Measurements from ENCODE around the gene TNFRSF8. TPM values are rescaled to one million over a fixed set of nuclear protein-coding genes. Genes with fewer than 3 reads are reported as not detected.

The TNFRSF8 gene
- total and polyA plus RNA-seq, 12 donors, result 0.17 to 0.61 (median 0.42) TPM; not detected in 1

DNA sequence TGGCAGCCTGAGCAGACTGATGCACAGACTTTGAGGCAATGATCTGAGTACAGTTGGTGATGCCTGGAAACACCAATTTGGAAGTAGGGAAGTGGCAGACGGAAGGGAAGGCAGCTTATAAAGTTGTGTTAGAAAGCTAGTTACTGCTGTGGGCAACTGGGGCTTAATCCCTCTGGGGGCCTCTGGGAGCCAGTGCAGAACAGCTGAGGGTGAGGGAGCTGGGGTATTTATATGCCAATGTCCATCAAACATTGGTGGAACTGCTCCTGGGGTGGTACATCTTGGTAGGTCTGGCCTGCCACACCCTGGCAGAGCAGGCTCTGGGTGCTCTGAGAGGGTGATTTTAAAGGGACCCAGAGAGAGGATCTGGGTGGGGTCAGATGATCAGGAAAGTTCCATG lies 28.1 kb downstream of the TNFRSF8 start:
- Histone ChIP-seq H3K4me3 (no peak overlapping the region), H3K36me3 (replicated peaks in 1 of 2) (no peaks in the 10 kb centered on the region), H3K27ac (no peak overlapping the region), H3K27me3 (no peaks in the 10 kb centered on the region), H3K9me3 (replicated peaks in 1 of 3) (no peaks in the 10 kb centered on the region), H3K4me1 (replicated peaks in 1 of 2) (no peaks in the 10 kb centered on the region)
- WGBS, 4 donors, result 60 to 86% (median 80%) methylated on average over 1 of the region's 1 CpG
- DNase-seq, result no peak
- TF ChIP-seq POLR2A (IDR thresholded peaks at IDR 0.05), result no peak
- TF ChIP-seq, protein P1, sequence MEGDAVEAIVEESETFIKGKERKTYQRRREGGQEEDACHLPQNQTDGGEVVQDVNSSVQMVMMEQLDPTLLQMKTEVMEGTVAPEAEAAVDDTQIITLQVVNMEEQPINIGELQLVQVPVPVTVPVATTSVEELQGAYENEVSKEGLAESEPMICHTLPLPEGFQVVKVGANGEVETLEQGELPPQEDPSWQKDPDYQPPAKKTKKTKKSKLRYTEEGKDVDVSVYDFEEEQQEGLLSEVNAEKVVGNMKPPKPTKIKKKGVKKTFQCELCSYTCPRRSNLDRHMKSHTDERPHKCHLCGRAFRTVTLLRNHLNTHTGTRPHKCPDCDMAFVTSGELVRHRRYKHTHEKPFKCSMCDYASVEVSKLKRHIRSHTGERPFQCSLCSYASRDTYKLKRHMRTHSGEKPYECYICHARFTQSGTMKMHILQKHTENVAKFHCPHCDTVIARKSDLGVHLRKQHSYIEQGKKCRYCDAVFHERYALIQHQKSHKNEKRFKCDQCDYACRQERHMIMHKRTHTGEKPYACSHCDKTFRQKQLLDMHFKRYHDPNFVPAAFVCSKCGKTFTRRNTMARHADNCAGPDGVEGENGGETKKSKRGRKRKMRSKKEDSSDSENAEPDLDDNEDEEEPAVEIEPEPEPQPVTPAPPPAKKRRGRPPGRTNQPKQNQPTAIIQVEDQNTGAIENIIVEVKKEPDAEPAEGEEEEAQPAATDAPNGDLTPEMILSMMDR (IDR thresholded peaks at IDR 0.05), result no peak
- intact Hi-C loops (cut with DNase I), result no loop called here

DNA sequence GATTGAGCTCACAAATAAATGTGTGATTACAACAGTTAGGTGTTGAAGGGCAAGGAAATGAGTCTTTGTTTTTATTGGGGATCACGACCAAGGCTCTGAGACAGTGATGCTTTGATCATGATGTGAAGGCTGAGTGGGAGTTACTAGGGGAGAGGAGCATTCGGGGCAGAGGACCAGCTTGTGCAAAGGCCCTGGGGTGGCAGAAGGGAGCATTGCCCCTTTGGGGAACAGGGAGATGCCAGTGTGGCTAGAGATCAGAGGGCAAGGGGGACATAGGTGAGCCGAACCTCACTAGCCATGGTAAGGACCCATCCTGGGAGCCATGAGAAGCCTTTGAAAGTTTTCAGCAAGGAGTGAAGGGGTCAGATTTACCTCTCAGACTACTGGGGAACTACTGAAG lies 31.1 kb downstream of the TNFRSF8 start:
- intact Hi-C loops (cut with DNase I), result no loop called here
- no peaks in the 10 kb centered on the region for H3K9me3 ChIP-seq (replicated peaks in 1 of 3)
- no peak overlapping the region for H3K27ac ChIP-seq
- DNase-seq, result no peak
- TF ChIP-seq, protein P1 (IDR thresholded peaks at IDR 0.05), result no peak
- no peak for TF ChIP-seq POLR2A (IDR thresholded peaks at IDR 0.05)
- no peaks in the 10 kb centered on the region for H3K4me1 ChIP-seq (replicated peaks in 1 of 2)
- H3K36me3 ChIP-seq (replicated peaks in 1 of 2), result no peaks in the 10 kb centered on the region
- H3K27me3 ChIP-seq, result no peaks in the 10 kb centered on the region
- H3K4me3 ChIP-seq, result no peak overlapping the region
- WGBS, 4 donors, result 74 to 84% (median 78%) methylated on average over 3 of the region's 3 CpGs

DNA sequence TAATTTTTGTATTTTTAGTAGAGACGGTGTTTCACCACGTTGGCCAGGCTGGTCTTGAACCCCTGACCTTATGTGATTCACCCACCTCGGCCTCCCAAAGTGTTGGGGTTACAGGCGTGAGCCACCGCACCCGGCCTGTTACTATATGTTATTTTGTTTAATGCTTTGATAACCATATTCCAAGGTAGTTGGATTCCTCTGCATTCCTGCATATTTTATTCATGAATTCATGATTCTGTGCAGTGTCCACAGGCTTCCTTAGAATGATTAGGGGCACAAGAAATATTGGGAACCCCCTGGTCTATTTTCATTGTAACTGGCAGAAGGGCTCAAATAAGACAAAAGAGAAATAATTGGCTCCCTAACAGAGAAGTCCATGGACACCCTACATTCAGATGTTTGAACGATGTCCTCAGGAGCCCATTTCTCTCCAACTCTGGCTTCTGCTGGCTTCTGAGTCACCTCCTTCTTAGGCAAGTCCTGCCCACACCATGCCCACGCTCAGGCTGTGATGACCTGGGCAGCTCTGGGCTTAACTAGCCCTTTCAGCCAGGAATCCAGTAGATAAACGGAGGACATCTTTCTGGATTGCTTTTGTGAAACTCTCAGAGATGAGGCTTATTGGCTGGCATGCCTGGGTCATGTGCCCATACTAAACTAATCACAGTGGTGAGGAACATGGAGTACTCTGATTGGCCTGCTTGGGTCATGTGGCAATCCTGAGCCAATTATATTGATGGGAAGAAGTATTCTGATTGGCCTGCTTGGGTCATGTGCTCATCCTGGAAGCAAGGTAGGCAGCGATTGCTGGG lies 32.6 kb downstream of the TNFRSF8 start:
- no peaks in the 10 kb centered on the region for H3K9me3 ChIP-seq (replicated peaks in 1 of 3)
- 85 to 92% (median 90%) methylated on average over 9 to 10 of the region's 10 CpGs for WGBS, 4 donors
- DNase-seq, result no peak
- no peaks in the 10 kb centered on the region for H3K36me3 ChIP-seq (replicated peaks in 1 of 2)
- H3K27ac ChIP-seq, result no peak overlapping the region
- no peak overlapping the region for H3K4me3 ChIP-seq
- intact Hi-C loops (cut with DNase I), result no loop called here
- H3K27me3 ChIP-seq, result no peaks in the 10 kb centered on the region
- H3K4me1 ChIP-seq (replicated peaks in 1 of 2), result no peaks in the 10 kb centered on the region
- no peak for TF ChIP-seq POLR2A (IDR thresholded peaks at IDR 0.05)
- TF ChIP-seq, protein P1 (IDR thresholded peaks at IDR 0.05), result no peak

DNA sequence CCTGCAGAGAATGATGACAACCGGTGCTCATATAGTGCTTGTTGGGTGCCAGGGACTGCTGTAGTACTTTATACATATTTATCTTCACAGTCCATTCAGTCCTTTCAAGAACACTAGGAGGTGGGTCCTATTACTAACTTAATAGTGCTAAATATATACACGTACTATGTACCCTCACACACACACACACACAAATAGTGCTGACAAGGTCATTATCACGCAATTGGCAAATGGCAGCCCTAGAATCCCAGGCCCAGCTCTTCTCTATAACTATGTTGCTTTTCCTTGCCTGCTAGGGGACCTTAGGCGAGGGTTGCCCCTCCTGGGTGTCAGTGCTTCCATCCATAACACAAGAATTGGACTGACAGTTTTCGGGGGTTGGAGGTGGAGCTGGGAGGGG lies 33.5 kb downstream of the TNFRSF8 start:
- WGBS, 4 donors, result 87 to 97% (median 92%) methylated on average over 5 of the region's 5 CpGs
- intact Hi-C loops (cut with DNase I), result no loop called here
- no peaks in the 10 kb centered on the region for H3K9me3 ChIP-seq (replicated peaks in 1 of 3)
- no peak for TF ChIP-seq POLR2A (IDR thresholded peaks at IDR 0.05)
- TF ChIP-seq, protein P1 (IDR thresholded peaks at IDR 0.05), result no peak
- no peak overlapping the region for H3K4me3 ChIP-seq
- no peaks in the 10 kb centered on the region for H3K27me3 ChIP-seq
- no peaks in the 10 kb centered on the region for H3K36me3 ChIP-seq (replicated peaks in 1 of 2)
- no peaks in the 10 kb centered on the region for H3K4me1 ChIP-seq (replicated peaks in 1 of 2)
- no peak for DNase-seq
- no peak overlapping the region for H3K27ac ChIP-seq

All from adrenal gland (tissue), 12 donors.